GM21390 (cell line): ENCODE results near the gene FRMD4A.

Experiments used
- ATAC-seq: cut with Tn5 transposase; IDR thresholded peaks from one replicate; pipeline ENCODE4 v1.9.1; 2021; ENCODE audit not compliant: unreplicated experiment

FRMD4A gene

GRCh38 chr10:13604357-13605040 lies 726.2 kb downstream of the FRMD4A start:
- no peak for ATAC-seq

- no peak for ATAC-seq
These were observed 732.8 kb downstream of the FRMD4A start for GRCh38 chr10:13597909-13598308.

- no peak for ATAC-seq
These were observed 736.1 kb downstream of the FRMD4A start for GRCh38 chr10:13594641-13595040.
